Lung (tissue), 12 donors: ENCODE data around the gene RBMX. TPM values are rescaled to one million over a fixed set of nuclear protein-coding genes. Genes with fewer than 3 reads are reported as not detected.

Experiments used
- ATAC-seq: fragments of 200-7000 bp; cut with Tn5 transposase; one replicate; pipeline ENCODE4 v1.9.1; 2020; ENCODE audit warnings: moderate number of reproducible peaks; ENCODE audit not compliant: insufficient read depth, low FRiP score
- DNase-seq, 3 donors: peaks; one replicate each; pipeline ENCODE4 v3.0.0-alpha.2; 2013 to 2017
- H3K27ac ChIP-seq, 2 donors: one replicate each; pipeline ENCODE4 v1.5.1; 2013; ENCODE audit warnings: mild to moderate bottlenecking in 2 of 2, moderate library complexity in 2 of 2, control low read depth in 1 of 2, inconsistent platforms in 1 of 2, low read depth in 1 of 2, low read length in 1 of 2
- H3K27me3 ChIP-seq, 3 donors: one replicate each; pipeline ENCODE4 v1.5.1; 2013; ENCODE audit warnings: low read length in 2 of 3; ENCODE audit not compliant: control insufficient read depth in 3 of 3, insufficient read depth in 3 of 3
- H3K36me3 ChIP-seq, 4 donors: one replicate each; pipeline ENCODE4 v1.5.1; 2013; ENCODE audit warnings: low read length in 4 of 4, mild to moderate bottlenecking in 1 of 4, moderate library complexity in 1 of 4; ENCODE audit not compliant: control insufficient read depth in 4 of 4, insufficient read depth in 4 of 4
- H3K4me1 ChIP-seq, 5 donors: one replicate each; pipeline ENCODE4 v1.5.1; 2013; ENCODE audit warnings: low read length in 5 of 5, mild to moderate bottlenecking in 2 of 5, moderate library complexity in 1 of 5; ENCODE audit not compliant: control insufficient read depth in 5 of 5, insufficient read depth in 5 of 5
- H3K4me3 ChIP-seq: one replicate; pipeline ENCODE4 v1.5.1; 2013; ENCODE audit warnings: mild to moderate bottlenecking, control low read depth, moderate library complexity
- H3K9ac ChIP-seq, 2 donors: one replicate each; pipeline ENCODE4 v1.5.1; 2013; ENCODE audit warnings: low read length in 2 of 2, control low read depth in 1 of 2; ENCODE audit not compliant: insufficient read depth in 1 of 2
- H3K9me3 ChIP-seq, 4 donors: one replicate each; pipeline ENCODE4 v1.5.1; 2013; ENCODE audit warnings: low read length in 3 of 4, mild to moderate bottlenecking in 1 of 4, moderate library complexity in 1 of 4; ENCODE audit not compliant: control insufficient read depth in 4 of 4, insufficient read depth in 3 of 4
- WGBS, 2 donors: extraction: QIAGEN DNeasy Blood & Tissue Kit; methylation state at CpG; one replicate each; pipeline ENCODE4 v1.1.7; 2013; 5-methylcytosine and 5-hydroxymethylcytosine counted together
- polyA plus RNA-seq, 2 donors: library from polyadenylated mRNA; stranded (reverse); fragments of 200-250 nt; gene quantifications; one replicate each; pipeline ENCODE4 v1.2.1, GENCODE V29; 2013
- total RNA-seq, 2 donors: library from RNA; depleted of rRNA in 1 of 2; stranded (reverse); fragments of >200 nt in 1 of 2; gene quantifications; one replicate each; pipeline ENCODE4 v1.2.1, GENCODE V29; 2014 to 2021
- TF ChIP-seq, protein P1 (sequence below): IDR thresholded peaks from 2 replicates; pipeline ENCODE4 v1.5.1; 2012; ENCODE audit warnings: mild to moderate bottlenecking; ENCODE audit errors: control extremely low read depth, extremely low read depth
- donor health status: control.
- donor health status: control.
- donor health status: Bipolar disorder and iron deficiency.
- donor health status: healthy.
- donor health status: DM: yes; HTN: yes; CAD: no.

Gene RBMX
- total and polyA plus RNA-seq, 4 donors: 89.0 to 280 (median 113) TPM

- no peak for ATAC-seq
- TF ChIP-seq, protein P1, sequence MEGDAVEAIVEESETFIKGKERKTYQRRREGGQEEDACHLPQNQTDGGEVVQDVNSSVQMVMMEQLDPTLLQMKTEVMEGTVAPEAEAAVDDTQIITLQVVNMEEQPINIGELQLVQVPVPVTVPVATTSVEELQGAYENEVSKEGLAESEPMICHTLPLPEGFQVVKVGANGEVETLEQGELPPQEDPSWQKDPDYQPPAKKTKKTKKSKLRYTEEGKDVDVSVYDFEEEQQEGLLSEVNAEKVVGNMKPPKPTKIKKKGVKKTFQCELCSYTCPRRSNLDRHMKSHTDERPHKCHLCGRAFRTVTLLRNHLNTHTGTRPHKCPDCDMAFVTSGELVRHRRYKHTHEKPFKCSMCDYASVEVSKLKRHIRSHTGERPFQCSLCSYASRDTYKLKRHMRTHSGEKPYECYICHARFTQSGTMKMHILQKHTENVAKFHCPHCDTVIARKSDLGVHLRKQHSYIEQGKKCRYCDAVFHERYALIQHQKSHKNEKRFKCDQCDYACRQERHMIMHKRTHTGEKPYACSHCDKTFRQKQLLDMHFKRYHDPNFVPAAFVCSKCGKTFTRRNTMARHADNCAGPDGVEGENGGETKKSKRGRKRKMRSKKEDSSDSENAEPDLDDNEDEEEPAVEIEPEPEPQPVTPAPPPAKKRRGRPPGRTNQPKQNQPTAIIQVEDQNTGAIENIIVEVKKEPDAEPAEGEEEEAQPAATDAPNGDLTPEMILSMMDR: no peak
- no peak overlapping the region for H3K9ac ChIP-seq
- no peak overlapping the region for H3K4me3 ChIP-seq
- DNase-seq: peak in 2 of 3 donors; percentile 31 to 56
- H3K36me3 ChIP-seq: peaks cover 0 to 12% (median 8%) of the 10 kb centered on the region in 4 donors
- 68 to 83% methylated on average over 2 of the region's 2 CpGs for WGBS, 2 donors
- peaks cover 0 to 2% (median 0%) of the 10 kb centered on the region in 5 donors for H3K4me1 ChIP-seq
- H3K27me3 ChIP-seq: no peaks in the 10 kb centered on the region
- peaks cover 0 to 2% (median 0%) of the 10 kb centered on the region in 4 donors for H3K9me3 ChIP-seq
- H3K27ac ChIP-seq: no peak overlapping the region
Observed at GRCh38 chrX:136847874-136848273, 32.7 kb downstream of the RBMX start.

- WGBS, 2 donors: 63 to 75% methylated on average over 1 of the region's 1 CpG
- Histone ChIP-seq H3K4me3 (no peak overlapping the region), H3K9ac (no peak overlapping the region), H3K27ac (no peak overlapping the region), H3K4me1 (no peaks in the 10 kb centered on the region), H3K36me3 (no peaks in the 10 kb centered on the region), H3K27me3 (no peaks in the 10 kb centered on the region), H3K9me3 (peaks cover 0 to 4% (median 0%) of the 10 kb centered on the region in 4 donors)
- ATAC-seq (no peak), DNase-seq (no peak)
- TF ChIP-seq, protein P1: no peak
Observed at GRCh38 chrX:136839196-136839595, 41.3 kb downstream of the RBMX start.

DNA sequence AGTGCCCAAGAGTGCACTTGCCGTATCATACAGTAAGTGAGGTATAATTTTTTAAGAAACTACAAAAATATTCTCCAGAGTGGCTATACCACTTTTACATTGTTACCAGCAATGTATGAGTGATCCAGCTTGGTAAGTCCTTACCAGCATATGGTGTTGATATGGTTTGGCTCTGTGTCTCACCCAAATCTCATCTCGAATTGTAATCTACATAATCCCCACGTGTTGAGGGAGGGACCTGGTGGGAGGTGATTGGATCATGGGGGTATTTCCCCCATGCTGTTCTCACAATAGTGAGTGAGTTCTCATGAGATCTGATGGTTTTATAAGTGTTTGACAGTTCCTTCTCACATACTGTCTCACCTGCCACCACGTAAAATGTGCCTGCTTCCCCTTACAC, 44.8 kb downstream of the RBMX start:
- Histone ChIP-seq H3K4me1 (no peaks in the 10 kb centered on the region), H3K9me3 (peaks cover 0 to 4% (median 0%) of the 10 kb centered on the region in 4 donors), H3K36me3 (no peaks in the 10 kb centered on the region), H3K9ac (no peak overlapping the region), H3K27me3 (no peaks in the 10 kb centered on the region), H3K4me3 (no peak overlapping the region), H3K27ac (no peak overlapping the region)
- TF ChIP-seq, protein P1: no peak
- no peak for ATAC-seq
- WGBS, 2 donors: 69 to 83% methylated on average over 4 of the region's 4 CpGs
- no peak for DNase-seq

DNA sequence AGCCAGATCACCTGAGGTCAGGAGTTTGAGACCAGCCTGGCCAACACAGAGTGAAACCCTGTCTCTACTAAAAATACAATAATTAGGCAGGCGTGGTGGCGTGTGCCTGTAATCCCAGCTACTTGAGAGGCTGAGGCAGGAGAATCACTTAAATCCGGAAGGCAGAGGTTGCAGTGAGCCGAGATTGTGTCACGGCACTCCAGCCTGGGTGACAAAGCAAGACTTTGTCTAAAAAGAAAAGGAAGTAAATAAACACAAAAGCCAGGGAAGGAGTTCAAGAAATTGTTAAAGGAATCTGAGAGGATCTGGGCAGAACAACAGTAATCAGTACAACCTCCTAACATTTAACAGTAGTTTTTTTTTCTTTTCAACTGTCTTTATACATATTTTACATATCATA, 51.1 kb downstream of the RBMX start:
- peaks cover 0 to 10% (median 0%) of the 10 kb centered on the region in 5 donors for H3K4me1 ChIP-seq
- DNase-seq (no peak), ATAC-seq (no peak)
- H3K27me3 ChIP-seq: no peaks in the 10 kb centered on the region
- H3K4me3 ChIP-seq: no peak overlapping the region
- H3K36me3 ChIP-seq: peaks cover 0 to 3% (median under 1%) of the 10 kb centered on the region in 4 donors
- H3K9me3 ChIP-seq: no peaks in the 10 kb centered on the region
- TF ChIP-seq, protein P1: no peak
- WGBS, 2 donors: 51 to 77% methylated on average over 5 of the region's 5 CpGs
- H3K27ac ChIP-seq: no peak overlapping the region
- no peak overlapping the region for H3K9ac ChIP-seq
